HG02798 (cell line): ENCODE data around the gene HAPLN1.

Experiments used
- ATAC-seq: cut with Tn5 transposase; IDR thresholded peaks from one replicate; pipeline ENCODE4 v1.9.1; 2021; ENCODE audit warnings: mild to moderate bottlenecking; ENCODE audit not compliant: unreplicated experiment, poor library complexity

The HAPLN1 gene

DNA sequence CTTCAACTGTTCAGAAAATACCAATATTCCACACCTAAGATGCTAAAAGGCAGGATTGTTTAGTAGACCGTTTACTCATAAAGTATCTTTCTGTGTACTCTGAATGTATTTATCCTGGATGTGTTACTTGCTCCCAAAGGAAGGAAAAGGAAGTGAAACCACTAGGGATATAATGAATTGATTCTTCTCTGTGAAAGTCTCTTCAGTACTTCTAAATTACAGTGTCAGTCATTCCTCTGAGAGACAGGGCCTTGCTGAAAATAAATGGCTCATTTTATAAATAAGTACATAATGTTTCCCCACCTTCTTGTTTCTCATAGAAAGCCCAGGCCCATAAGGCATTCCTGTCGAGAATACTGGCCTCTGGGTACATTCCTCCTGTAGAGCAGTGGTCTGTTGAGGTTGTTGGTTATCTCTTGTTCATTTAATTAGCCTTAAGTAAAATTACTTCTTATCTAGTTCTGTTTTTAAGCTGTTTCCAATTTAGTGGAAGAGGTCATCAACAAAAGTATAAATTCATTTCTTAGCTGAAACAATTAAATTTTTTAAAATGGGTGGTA lies 1.6 kb downstream of the HAPLN1 start:
- ATAC-seq: no peak

DNA sequence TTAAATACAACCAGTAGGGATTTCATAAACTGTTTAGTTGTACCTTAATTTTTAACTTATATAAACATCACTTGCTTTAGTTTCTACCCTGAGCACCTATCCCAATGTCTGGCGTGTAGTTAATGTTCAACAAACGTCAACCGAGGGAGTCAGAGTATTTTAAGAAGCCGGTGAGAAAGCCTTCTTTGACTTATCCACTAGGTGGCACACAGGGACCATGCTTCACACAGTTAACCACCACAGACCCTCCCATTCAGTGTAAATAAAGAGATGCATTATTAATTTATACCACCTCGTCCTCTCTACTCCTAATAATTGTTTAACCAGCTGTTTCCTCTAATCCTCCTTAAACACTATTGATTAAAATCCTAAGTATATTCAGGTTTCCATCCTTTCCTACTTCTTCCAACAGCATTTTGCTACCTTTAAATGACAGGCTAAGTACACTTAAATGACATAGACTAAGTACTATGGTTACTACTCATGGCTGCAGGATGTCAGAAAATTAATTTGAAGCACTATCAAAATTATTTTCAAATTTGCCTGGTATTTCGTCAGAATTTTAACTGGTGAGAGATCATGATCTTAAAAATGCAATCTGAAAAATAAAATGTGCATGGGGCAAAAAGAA lies 2.3 kb downstream of the HAPLN1 start:
- ATAC-seq: peak; percentile 79

DNA sequence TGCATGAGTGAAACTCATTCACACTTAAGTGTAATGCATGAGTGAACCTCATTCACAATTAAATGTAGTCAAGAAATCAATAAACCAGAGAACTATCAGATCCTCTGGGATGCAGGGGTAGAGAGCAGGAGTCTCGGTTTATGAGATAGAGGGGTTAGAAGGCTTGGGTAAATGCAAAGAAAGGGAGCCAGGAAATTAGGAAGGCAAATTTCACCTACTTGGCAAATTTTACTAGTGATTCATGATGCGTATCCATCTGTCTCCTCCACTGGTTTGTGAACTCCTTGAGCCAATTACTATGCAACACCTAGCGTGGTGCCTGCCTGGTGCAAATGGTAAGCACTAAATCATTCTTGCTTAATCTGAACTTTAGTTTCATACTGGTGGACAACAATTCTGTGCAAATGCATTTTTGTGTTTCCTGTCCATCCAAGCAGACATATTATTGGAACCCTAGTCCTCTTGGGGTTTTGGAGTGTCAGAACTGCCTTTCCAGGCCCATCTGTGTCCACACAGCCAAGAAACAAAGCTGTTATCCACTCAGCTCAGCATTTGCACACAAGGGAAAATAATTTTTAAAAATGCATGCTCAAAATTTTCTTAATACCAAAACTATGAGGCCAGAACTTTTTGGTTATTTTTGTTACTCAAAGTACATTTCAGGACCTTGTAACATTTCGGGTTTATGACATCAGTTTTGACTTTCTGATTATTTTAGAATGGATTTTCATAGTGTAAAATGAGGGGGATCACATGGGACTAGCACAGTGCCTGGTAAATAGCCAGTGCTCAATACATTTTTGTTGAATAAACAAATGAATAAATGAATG lies 5.2 kb downstream of the HAPLN1 start:
- no peak for ATAC-seq

DNA sequence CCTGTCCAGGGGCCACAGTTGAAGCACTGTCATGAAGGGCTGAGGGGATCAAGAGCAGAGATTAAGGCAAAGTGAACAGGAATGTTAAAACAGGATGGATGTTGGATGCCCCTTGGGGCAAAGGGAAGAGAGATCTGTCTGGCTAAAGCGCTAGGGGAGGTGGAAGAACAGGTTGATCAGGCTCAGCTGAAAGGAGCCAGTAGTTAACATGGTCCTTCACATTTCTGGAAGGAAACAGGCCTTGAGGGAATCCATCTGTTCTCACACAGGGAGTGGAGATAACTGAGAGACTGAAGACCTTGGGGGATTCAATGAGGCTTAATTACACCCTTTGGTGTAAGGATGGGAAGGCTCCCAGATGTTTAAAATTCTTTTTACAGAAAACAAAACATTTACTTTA lies 5.8 kb downstream of the HAPLN1 start:
- no peak for ATAC-seq

DNA sequence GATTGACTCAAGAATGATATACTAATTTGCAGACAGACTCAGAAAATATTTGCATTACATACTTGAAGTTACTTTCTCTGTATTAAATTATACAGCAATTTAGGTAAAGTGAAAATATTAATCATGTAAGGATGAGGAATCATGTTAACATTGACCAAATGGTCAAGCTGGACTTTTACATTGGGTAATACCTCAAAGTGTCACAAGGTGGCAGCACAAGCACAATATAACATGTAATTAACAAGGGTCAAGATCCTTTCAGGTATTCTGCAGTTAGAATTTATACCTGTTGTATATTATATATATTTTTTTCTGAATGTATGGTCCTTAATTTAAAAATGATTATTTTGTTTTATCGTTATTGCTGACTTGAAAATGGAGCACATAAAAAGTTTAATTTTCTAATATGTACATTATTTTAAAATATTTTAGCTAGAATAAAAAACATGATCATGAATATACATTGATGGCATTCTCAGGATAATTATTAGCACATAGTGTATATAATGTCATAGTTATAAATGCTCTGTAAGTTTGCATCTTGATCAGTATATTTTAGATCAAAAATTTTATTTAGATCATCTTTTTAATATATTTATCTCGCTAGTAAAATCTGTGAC lies 8.6 kb downstream of the HAPLN1 start:
- peak; percentile 80 for ATAC-seq

DNA sequence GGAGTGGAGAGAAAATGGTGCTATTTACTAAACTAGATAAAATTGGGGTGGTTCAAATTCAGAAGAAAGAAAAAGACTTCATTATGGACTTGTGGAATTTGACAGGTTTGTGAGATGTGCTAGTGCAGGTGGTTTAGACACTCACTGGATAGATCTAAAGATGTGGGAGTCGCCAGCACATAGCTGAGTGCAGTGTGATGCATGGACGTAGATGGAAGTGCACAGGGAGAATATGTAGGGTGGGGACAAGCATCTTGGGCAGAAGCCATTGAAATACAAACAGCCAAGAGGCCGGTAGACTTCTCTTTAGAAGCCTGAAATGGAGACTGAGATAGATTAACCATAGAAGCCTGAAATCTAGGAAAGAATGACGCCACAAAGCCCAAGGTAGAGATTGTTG lies 10.7 kb downstream of the HAPLN1 start:
- ATAC-seq: no peak

DNA sequence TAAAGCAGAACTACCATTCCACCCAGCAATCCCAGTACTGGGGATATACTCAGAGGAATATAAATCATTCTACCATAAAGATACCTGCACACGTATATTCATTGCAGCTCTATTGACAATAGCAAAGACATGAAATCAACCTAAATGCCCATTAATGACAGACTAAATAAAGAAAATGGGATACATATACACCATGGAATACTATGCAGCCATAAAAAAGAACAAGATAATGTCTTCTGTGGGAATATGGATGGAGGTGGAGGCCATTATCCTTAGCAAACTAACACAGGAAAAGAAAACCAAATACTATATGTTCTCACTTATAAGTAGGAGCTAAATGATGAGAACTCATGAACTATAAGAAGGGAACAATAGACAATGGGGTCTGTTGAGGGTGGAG lies 12.5 kb downstream of the HAPLN1 start:
- no peak for ATAC-seq

DNA sequence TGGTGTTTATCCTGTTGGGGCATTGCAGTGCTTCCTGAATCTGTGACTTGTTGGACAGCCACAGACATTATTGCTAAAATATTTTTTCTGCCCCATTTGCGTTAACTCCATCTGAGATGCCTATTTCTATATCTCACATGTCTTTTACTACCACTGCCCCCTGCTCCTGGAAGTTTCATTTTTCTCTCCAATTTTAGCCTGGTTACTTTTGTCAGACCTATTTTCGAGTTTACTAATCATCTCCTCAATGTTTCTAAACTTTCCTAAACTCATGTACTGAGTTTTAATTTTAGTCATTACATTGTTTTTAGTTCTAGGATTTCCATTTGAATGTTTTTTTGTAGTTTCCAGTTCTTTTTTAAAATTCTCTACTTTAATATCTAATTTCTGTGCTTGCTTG lies 17.6 kb downstream of the HAPLN1 start:
- ATAC-seq: no peak

DNA sequence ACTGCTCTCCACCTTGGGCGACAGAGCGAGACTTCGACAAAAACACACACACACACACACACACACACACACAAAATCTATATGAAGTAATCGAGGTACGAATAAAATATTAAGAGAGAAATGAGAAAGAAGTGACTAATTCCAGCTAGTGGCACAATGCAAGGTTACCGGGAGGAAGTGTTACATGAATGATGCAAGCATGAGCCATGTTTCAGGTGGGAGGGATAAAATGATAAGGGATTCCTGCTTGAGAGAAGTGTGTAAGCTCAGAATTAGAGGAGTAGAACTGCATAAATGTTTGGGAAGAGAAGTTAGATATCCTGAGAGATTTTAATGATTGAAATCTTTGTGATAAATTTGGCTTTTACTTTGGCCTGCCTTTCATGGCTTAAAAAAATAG lies 18.8 kb downstream of the HAPLN1 start:
- ATAC-seq: no peak

DNA sequence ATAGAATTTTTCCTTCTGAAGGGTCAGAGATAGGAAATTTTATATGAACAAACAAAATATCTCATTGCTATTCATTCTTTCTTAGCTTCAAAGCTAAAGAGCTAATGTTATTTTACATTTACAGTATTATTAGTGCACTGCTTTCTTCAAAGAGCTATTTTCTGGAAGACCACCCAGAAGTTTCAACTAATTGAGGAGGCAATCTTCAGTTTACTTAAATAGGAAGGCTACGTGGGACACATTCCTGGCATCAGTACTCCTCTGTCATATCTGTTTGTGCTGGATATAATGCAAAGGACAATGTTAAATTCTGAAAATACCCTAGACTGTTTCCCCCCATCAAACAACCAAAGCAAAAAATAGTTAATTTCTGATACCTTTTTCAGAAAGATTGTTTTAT lies 30.8 kb downstream of the HAPLN1 start:
- ATAC-seq: no peak

DNA sequence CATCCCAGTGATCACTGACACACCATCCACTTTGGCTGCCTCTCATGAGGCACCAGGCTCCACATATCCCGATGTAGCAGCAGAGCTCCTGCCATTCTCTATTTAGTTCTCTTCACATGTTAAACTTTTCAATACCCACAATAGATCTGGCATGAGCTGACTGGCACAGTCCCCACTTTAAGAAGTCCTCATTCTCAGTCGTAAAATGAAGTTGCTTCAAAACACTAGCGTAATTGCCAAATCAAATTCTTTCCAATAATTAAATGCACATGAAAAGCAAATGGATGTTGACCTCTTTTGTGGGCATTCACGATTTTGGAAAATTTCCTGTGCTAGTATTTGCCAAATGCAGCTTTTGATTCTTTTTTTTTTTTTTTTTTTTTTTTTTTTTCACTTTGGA lies 32.4 kb downstream of the HAPLN1 start:
- no peak for ATAC-seq

DNA sequence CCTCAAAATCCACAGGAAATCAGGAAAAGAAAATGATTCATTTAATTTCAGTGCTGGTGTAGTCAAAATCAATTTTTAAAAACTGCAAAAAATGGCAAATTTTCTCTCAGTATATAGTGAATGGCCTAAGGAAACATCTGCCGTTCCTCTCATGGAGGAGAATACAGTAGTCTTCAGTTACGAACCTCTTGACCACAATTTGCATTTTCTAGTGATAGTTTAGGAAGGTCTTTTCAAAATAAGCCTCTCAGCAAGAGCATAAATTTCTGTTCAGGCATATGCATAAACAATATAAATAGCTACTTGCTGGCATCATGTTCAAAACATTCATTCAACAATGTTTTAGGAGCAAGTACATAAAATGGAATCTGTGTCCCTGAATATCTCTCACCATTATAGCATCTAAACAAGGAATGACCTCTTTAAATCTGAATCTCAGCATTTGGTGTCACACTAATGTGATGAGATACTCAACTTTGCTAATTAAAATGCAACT lies 33.5 kb downstream of the HAPLN1 start:
- no peak for ATAC-seq

DNA sequence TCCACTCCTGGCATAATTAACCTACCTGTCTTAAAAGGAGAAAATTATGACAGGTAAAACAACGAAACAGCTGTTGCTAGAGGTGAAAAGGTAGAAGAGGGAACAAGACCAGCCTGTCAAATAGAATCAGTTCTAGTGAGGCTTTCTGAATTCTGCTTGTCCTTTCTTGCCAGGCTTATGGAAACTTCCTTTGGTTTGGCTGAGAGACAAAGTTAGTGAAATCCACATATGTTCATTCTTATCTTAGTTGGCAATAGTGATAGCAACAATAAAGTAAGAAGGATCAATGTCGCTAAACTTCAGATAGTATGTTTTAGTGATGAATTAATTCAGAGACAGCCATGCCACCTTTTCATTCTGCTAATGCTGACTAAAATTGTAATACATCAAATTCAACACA lies 34.4 kb downstream of the HAPLN1 start:
- no peak for ATAC-seq

DNA sequence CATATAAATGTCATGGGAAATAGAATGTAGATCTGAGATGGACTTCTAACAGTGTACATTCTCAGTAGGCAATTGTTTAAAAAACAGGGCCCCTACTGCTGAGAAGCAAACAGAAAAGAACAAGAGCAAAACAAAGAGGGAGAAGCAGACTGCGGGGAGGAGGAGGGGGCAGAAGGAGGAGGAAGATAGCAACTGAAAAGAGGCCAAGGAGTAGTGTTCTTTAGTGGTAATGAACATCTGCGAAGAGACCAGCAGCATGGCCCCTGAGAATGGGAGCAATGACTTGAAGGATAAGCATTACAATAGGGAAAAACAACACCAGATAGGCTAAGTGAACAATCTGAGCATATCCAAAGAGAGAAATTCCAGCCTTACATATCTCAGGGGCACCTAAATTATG lies 36.8 kb downstream of the HAPLN1 start:
- ATAC-seq: no peak

DNA sequence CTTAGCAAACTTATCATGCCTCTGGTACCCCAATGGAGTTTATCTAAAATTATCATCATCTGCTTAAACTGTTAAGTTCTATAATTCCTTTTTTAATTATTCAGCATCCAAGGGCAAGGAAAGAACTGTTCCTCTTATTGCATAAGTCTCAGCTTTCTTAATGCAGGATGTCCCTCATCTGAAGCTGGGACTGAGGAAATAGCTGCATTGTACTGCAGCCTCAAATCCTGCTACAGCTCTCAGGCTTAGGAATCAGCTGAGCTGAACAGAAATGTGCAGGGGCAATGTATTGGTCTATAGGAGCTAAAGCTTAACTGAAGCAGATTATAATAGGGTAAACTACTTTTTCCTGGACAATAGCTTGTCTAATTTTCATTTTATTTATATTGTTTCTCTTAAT lies 48.0 kb downstream of the HAPLN1 start:
- ATAC-seq: no peak

DNA sequence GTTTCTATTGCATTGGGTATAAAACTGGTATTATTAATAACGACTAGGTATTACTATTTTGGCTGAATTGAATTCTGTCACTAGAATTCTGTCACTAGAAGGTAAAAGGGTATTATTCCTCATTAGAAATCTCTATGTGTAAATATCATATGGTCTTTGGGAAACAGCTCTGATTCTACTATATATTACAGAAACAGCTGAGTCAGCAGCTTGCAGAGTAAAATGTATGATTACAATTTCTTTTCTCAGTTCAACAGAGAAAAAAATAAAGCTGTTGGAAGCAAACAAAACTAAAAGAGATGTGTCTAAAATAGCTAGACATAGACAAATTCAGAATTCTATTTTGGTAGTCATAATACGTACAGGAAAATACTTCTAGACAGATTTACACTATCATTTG lies 48.5 kb downstream of the HAPLN1 start:
- ATAC-seq: no peak

DNA sequence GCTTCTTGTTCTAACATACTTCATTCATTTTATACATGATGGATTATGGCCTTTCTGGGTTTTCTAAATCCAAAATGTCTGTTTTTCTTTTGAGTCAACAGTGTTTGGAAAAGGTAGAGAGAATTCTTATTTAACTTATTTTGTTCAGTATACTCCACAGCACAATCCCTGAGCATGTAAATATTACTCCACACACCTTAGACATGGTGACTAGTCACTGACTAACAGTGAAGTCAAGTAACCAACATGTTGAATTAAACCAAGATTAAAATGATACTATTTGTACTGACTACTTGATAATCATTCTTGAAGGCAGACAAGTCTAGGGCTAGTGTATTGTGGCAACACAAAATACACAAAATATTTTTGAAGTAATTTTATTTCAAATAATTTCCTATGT lies 55.0 kb downstream of the HAPLN1 start:
- no peak for ATAC-seq

DNA sequence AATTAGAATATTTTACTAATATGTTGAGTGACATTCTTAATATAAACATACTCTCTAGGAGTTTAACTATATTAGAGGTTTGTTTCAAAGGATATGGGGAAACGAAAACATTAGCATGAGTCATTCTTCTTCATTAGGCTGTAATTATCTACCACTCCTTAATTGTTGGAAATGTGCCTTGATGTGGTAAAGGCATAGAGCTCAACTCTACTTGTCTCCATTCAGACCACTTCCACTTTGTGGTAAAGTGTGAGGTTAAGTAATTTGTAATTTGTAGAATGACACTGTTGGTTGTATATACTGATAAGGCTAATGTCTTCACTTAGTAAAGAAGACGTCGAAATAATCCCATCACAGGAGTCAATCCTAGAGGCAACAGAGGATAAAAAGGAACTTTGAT lies 58.1 kb downstream of the HAPLN1 start:
- no peak for ATAC-seq

DNA sequence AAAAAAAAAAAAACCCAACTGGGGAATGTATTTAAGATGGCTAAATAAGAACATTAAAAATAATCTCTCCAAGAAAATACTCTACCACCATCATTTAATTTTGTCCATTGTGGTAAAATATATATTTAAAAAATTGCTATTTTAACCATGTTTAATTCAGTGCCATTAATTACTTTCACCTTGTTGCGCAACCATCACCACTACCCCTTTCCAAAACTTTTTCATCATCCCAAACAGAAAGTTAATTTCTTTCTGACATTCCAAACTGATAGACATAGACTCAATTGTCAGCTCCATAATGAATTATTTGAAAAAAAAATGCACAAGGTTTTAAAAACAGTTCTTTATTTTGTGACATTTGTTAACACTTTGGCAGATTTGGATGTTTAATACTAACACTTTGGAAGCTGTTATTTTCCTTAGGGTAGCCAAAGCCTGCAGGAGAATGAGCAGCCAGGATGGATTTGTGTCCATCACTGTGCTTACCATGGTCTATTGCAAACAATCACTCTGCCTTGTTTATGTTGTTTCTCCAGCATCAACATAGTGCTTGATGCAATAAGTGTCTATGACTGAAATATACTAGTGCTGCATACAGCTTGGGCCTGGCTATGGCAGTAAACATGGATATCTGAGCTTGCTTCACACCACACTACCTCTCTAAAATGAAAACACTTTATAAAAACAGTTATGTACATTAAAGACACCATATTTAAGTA lies 62.7 kb downstream of the HAPLN1 start:
- ATAC-seq: no peak

DNA sequence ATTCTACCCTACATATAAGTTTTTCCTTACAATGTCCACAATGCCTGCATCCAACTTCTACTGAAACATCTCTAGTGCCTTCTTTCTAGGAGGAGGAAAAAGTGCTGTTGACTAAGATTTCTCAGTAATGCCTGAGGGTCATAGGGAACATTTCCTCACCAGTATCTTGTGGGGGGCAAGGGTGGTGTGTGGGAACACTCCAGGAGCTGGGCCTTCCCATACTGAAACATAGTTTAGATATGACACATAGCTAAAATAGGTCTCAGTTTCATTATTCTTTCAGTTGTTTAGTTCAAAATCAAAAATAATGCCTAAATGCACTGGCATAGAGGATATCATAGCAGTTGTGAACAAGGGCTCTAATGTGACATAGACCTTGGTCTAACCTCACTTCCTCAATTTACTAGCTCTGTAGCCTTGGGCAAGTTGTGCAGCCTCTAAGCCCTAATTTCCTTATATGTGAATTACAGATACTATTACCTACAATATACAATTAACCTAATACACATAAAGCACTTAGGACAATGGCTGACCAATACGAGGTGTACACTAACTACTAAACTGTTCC lies 66.1 kb downstream of the HAPLN1 start:
- no peak for ATAC-seq
